ENCODE results near the gene UBE3B. TPM values are rescaled to one million over a fixed set of nuclear protein-coding genes. Genes with fewer than 3 reads are reported as not detected.

UBE3B gene
- total RNA-seq, 1 donor from 2014 or later, result 50.9 TPM

GRCh38 chr12:109446869-109447268, 30.6 kb upstream of the UBE3B start:
- DNase-seq (no peak), ATAC-seq (ENCODE audit: poor library complexity) (peak; percentile 70)
- intact Hi-C loops (cut with DNase I), result no loop called here

- intact Hi-C loops (cut with DNase I), result no loop called here
- ATAC-seq (ENCODE audit: poor library complexity), result no peak
- DNase-seq, result no peak
Measured at GRCh38 chr12:109447482-109447881, 30.0 kb upstream of the UBE3B start.

- DNase-seq, result no peak
- ATAC-seq (ENCODE audit: poor library complexity), result no peak
- intact Hi-C loops (cut with DNase I), result no loop called here
Measured at GRCh38 chr12:109448272-109448671, 29.2 kb upstream of the UBE3B start.

GRCh38 chr12:109448707-109449390, 28.6 kb upstream of the UBE3B start:
- intact Hi-C loops (cut with DNase I), result no loop called here
- DNase-seq (no peak), ATAC-seq (ENCODE audit: poor library complexity) (no peak)

- ATAC-seq (ENCODE audit: poor library complexity), result no peak
Measured at GRCh38 chr12:109449845-109450532, 27.4 kb upstream of the UBE3B start.

GRCh38 chr12:109450980-109451379, 26.5 kb upstream of the UBE3B start:
- DNase-seq, result no peak
- no peak for ATAC-seq (ENCODE audit: poor library complexity)
- intact Hi-C loops (cut with DNase I), result no loop called here

More at GRCh38 chr12:109449845-109450532, 27.4 kb upstream of the UBE3B start:
- DNase-seq, result no peak
- intact Hi-C loops (cut with DNase I), result no loop called here

- ATAC-seq (ENCODE audit: poor library complexity), result no peak
- intact Hi-C loops (cut with DNase I), result no loop called here
- no peak for DNase-seq
Measured at GRCh38 chr12:109451400-109451799, 26.0 kb upstream of the UBE3B start.

GRCh38 chr12:109452489-109452888, 24.9 kb upstream of the UBE3B start:
- intact Hi-C loops (cut with DNase I), result no loop called here
- ATAC-seq (ENCODE audit: poor library complexity) (no peak), DNase-seq (no peak)

- ATAC-seq (ENCODE audit: poor library complexity), result no peak
- intact Hi-C loops (cut with DNase I), result no loop called here
- no peak for DNase-seq
Measured at GRCh38 chr12:109455706-109456105, 21.7 kb upstream of the UBE3B start.

GRCh38 chr12:109458086-109458485, 19.3 kb upstream of the UBE3B start:
- intact Hi-C loops (cut with DNase I), result no loop called here
- DNase-seq (no peak), ATAC-seq (ENCODE audit: poor library complexity) (no peak)

- DNase-seq, result no peak
Measured at GRCh38 chr12:109458771-109459208, 18.6 kb upstream of the UBE3B start.

GRCh38 chr12:109459247-109459646, 18.2 kb upstream of the UBE3B start:
- intact Hi-C loops (cut with DNase I), result no loop called here
- ATAC-seq (ENCODE audit: poor library complexity) (no peak), DNase-seq (no peak)

More at GRCh38 chr12:109458771-109459208, 18.6 kb upstream of the UBE3B start:
- ATAC-seq (ENCODE audit: poor library complexity), result no peak
- intact Hi-C loops (cut with DNase I), result no loop called here

- DNase-seq, result no peak
- intact Hi-C loops (cut with DNase I), result no loop called here
- ATAC-seq (ENCODE audit: poor library complexity), result no peak
Measured at GRCh38 chr12:109460538-109460937, 16.9 kb upstream of the UBE3B start.

- ATAC-seq (ENCODE audit: poor library complexity) (peak; percentile 24), DNase-seq (no peak)
- intact Hi-C loops (cut with DNase I), result no loop called here
Measured at GRCh38 chr12:109461049-109461845, 16.2 kb upstream of the UBE3B start.

- intact Hi-C loops (cut with DNase I), result no loop called here
- DNase-seq, result peak; percentile 94
Measured at GRCh38 chr12:109461846-109462756, 15.3 kb upstream of the UBE3B start.

GRCh38 chr12:109462868-109463692, 14.4 kb upstream of the UBE3B start:
- ATAC-seq (ENCODE audit: poor library complexity), result peak; percentile 82
- intact Hi-C loops (cut with DNase I), result no loop called here
- DNase-seq, result peak; percentile 90

More at GRCh38 chr12:109461846-109462756, 15.3 kb upstream of the UBE3B start:
- peak; percentile 93 for ATAC-seq (ENCODE audit: poor library complexity)

- ATAC-seq (ENCODE audit: poor library complexity) (no peak), DNase-seq (no peak)
- intact Hi-C loops (cut with DNase I), result no loop called here
Measured at GRCh38 chr12:109463756-109464155, 13.7 kb upstream of the UBE3B start.
